SK-N-SH (cell line): ENCODE results near the gene HIPK3. TPM values are rescaled to one million over a fixed set of nuclear protein-coding genes. Genes with fewer than 3 reads are reported as not detected.

Experiments used
- CTCF ChIA-PET: fragments of 300-600, 350-600 bp; formaldehyde crosslinking; extraction: SDS; loops from one replicate; lab custom pipeline; 2021; lab: Yijun Ruan, JAX
- POLR2A ChIA-PET: fragments of 350-600 bp; sonication (Branson Sonifier 250); formaldehyde crosslinking; extraction: SDS; loops from one replicate; lab custom pipeline; 2020; ENCODE audit warnings: antibody characterized with exemption, inconsistent platforms; lab: Yijun Ruan, JAX
- DNase-seq: peaks from one replicate; pipeline ENCODE4 v3.0.0; 2012
- H2AFZ ChIP-seq: fragments of 200-600 bp; sonication (generic); 2 replicates; pipeline ENCODE4 v1.8.1; 2016; ENCODE audit warnings: antibody characterized with exemption, mild to moderate bottlenecking, low read depth
- H3F3A ChIP-seq: fragments of 200-600 bp; sonication (generic); replicated peaks from 2 replicates; pipeline ENCODE3; 2016; ENCODE audit warnings: antibody characterized with exemption, mild to moderate bottlenecking; ENCODE audit not compliant: insufficient read depth
- H3K27ac ChIP-seq, 2 experiments: fragments of 200-500 bp in 1 of 2; fragments of 200-600 bp in 1 of 2; sonication (Bioruptor generic) in 1 of 2; sonication (generic), shearing (Covaris generic) in 1 of 2; 2 replicates each; pipeline versions ENCODE4 v1.5.1 to v1.6.1; 2014 to 2016; ENCODE audit warnings: low read depth in 2 of 2, inconsistent platforms in 1 of 2, low read length in 1 of 2, mild to moderate bottlenecking in 1 of 2, mixed read lengths in 1 of 2
- H3K27me3 ChIP-seq: fragments of 200-600 bp; sonication (generic), shearing (Covaris generic); 2 replicates; pipeline ENCODE4 v1.6.1; 2016; ENCODE audit warnings: mixed run types; ENCODE audit not compliant: insufficient read depth
- H3K36me3 ChIP-seq, 2 experiments: fragments of 200-500 bp in 1 of 2; fragments of 200-600 bp in 1 of 2; sonication (Bioruptor generic) in 1 of 2; sonication (generic) in 1 of 2; replicated peaks in 1 of 2; 2 replicates each; pipeline versions ENCODE3 to v1.5.1; 2014 to 2016; ENCODE audit warnings: low read length in 1 of 2, mild to moderate bottlenecking in 1 of 2; ENCODE audit not compliant: insufficient read depth in 2 of 2, control insufficient read depth in 1 of 2
- H3K4me1 ChIP-seq, 2 experiments: fragments of 200-500 bp in 1 of 2; fragments of 200-600 bp in 1 of 2; sonication (Bioruptor generic) in 1 of 2; sonication (generic), shearing (Covaris generic) in 1 of 2; 2 replicates each; pipeline versions ENCODE4 v1.5.1 to v1.6.1; 2014 to 2016; ENCODE audit warnings: low read depth in 1 of 2, low read length in 1 of 2, mixed run types in 1 of 2; ENCODE audit not compliant: insufficient read depth in 2 of 2, control insufficient read depth in 1 of 2
- H3K4me2 ChIP-seq: fragments of 200-600 bp; sonication (generic), shearing (Covaris generic); 2 replicates; pipeline ENCODE4 v1.6.1; 2017; ENCODE audit warnings: mixed run types
- H3K4me3 ChIP-seq, 2 experiments: fragments of 200-500 bp in 1 of 2; fragments of 200-600 bp in 1 of 2; sonication (Bioruptor generic) in 1 of 2; sonication (generic), shearing (Covaris generic) in 1 of 2; 2 replicates each; pipeline versions ENCODE4 v1.5.1 to v1.8.1; 2014 to 2016; ENCODE audit warnings: low read depth in 2 of 2, inconsistent platforms in 1 of 2, low read length in 1 of 2, mild to moderate bottlenecking in 1 of 2, mixed read lengths in 1 of 2, moderate library complexity in 1 of 2
- H3K79me2 ChIP-seq: fragments of 200-600 bp; sonication (generic); 2 replicates; pipeline ENCODE4 v1.8.1; 2017; ENCODE audit warnings: mild to moderate bottlenecking; ENCODE audit not compliant: insufficient read depth
- H3K9ac ChIP-seq: fragments of 200-600 bp; sonication (generic); 2 replicates; pipeline ENCODE4 v1.6.1; 2017; ENCODE audit warnings: mixed run types
- H3K9me2 ChIP-seq: fragments of 200-600 bp; sonication (generic); 2 replicates; pipeline ENCODE4 v1.6.1; 2017; ENCODE audit warnings: mixed run types
- H3K9me3 ChIP-seq: fragments of 200-600 bp; sonication (generic); 2 replicates; pipeline ENCODE4 v1.6.1; 2017; ENCODE audit warnings: mixed run types, mild to moderate bottlenecking, moderate library complexity
- H4K20me1 ChIP-seq: fragments of 200-600 bp; sonication (generic); 2 replicates; pipeline ENCODE4 v1.6.1; 2017; ENCODE audit warnings: mild to moderate bottlenecking, mixed run types; ENCODE audit not compliant: insufficient read depth
- CTCF ChIP-seq: fragments of 200-600 bp; sonication (generic); IDR thresholded peaks from 2 replicates; pipeline ENCODE4 v1.6.1; 2017; ENCODE audit warnings: antibody characterized with exemption, mild to moderate bottlenecking, moderate library complexity
- ELF1 ChIP-seq: IDR thresholded peaks from 2 replicates; pipeline ENCODE4 v1.4.0; 2012
- EZH2phosphoT487 ChIP-seq: fragments of 200-600 bp; sonication (generic); IDR thresholded peaks from 2 replicates; pipeline ENCODE4 v1.6.1; 2017; ENCODE audit warnings: low read depth, mixed run types, mild to moderate bottlenecking, antibody characterized with exemption, moderate library complexity, borderline replicate concordance
- FOXJ3 ChIP-seq: sonication (generic); formaldehyde crosslinking; IDR thresholded peaks from 2 replicates; pipeline ENCODE4 v1.5.1; 2020; ENCODE audit warnings: mild to moderate bottlenecking, missing genetic modification reagents
- FOXM1 ChIP-seq: IDR thresholded peaks from 2 replicates; pipeline ENCODE4 v1.4.0; 2012; ENCODE audit warnings: low read depth, mild to moderate bottlenecking
- JUND ChIP-seq: IDR thresholded peaks from 2 replicates; pipeline ENCODE4 v1.4.0; 2012
- MEF2A ChIP-seq: IDR thresholded peaks from 2 replicates; pipeline ENCODE4 v1.4.0; 2012; ENCODE audit warnings: low read depth, borderline replicate concordance
- PBX3 ChIP-seq: IDR thresholded peaks from 2 replicates; pipeline ENCODE4; 2012
- POLR2AphosphoS5 ChIP-seq: IDR thresholded peaks from 2 replicates; pipeline ENCODE4 v1.6.1; 2012; ENCODE audit warnings: low read depth, low read length
- RCOR1 ChIP-seq: fragments of 150-350 bp; IDR thresholded peaks from 2 replicates; pipeline ENCODE4 v1.6.1; 2017; ENCODE audit warnings: antibody characterized with exemption, low read length
- TCF12 ChIP-seq: IDR thresholded peaks from 2 replicates; pipeline ENCODE4 v1.4.0; 2012
- TEAD4 ChIP-seq: IDR thresholded peaks from 2 replicates; pipeline ENCODE4 v1.4.0; 2012; ENCODE audit warnings: mild to moderate bottlenecking, borderline replicate concordance; ENCODE audit not compliant: insufficient read depth
- USF2 ChIP-seq: fragments of 150-350 bp; IDR thresholded peaks from 2 replicates; pipeline ENCODE4 v1.6.1; 2017; ENCODE audit warnings: antibody characterized with exemption, low read length, low read depth, borderline replicate concordance
- WGBS: methylation state at CpG from one replicate; pipeline ENCODE4 v1.1.6; 2017; ENCODE audit warnings: low lambda C conversion rate; 5-methylcytosine and 5-hydroxymethylcytosine counted together
- polyA plus RNA-seq, 3 experiments: library from polyadenylated mRNA; depleted of rRNA; stranded (reverse); fragments of >200 nt; gene quantifications; 2 replicates each; pipeline ENCODE4 v1.2.3, GENCODE V29; 2012

HIPK3 gene
- polyA plus RNA-seq, 1 of the 3 experiments (the other 2 are of a cell fraction): 5.2 TPM

- no peak for TF ChIP-seq ELF1
- TF ChIP-seq JUND: peak; percentile 53
- TF ChIP-seq TCF12: peak; percentile 88
- TF ChIP-seq, all 33 proteins: peak for 11
Observed at GRCh38 chr11:33307984-33308383, 50.8 kb downstream of the HIPK3 start (continued).

GRCh38 chr11:33309118-33309517 lies 51.9 kb downstream of the HIPK3 start:
- Histone ChIP-seq H3K79me2 (peaks cover 98% of the 10 kb centered on the region), H3K4me3 (no peak overlapping the region), H3K27me3 (no peaks in the 10 kb centered on the region), H3K4me1 (peaks cover 7 to 29% of the 10 kb centered on the region in 2 experiments; a peak in 2 of 4 replicates), H4K20me1 (peaks cover 83% of the 10 kb centered on the region), H3K9me2 (no peaks in the 10 kb centered on the region), H3K9me3 (no peaks in the 10 kb centered on the region; the same call in 1 of the 2 replicates), H3K36me3 (no peaks in the 10 kb centered on the region)
- no peak for DNase-seq
- POLR2A ChIA-PET: no interaction called here
- CTCF ChIA-PET: interaction anchor here (0.9 kb wide), 1 partner anchor 379 kb away, joined by 3 read pairs; no protein-coding TSS in a partner anchor
- TF ChIP-seq JUND (no peak), CTCF (no peak), USF2 (no peak), MEF2A (no peak), TEAD4 (no peak), POLR2AphosphoS5 (no peak), RCOR1 (no peak), PBX3 (no peak), FOXJ3 (CRISPR knock-in tag) (no peak), EZH2phosphoT487 (no peak), FOXM1 (no peak)
- TF ChIP-seq, all 33 proteins: peak for 0
- Histone ChIP-seq H2AFZ (no peak overlapping the region), H3F3A (peaks cover 27% of the 10 kb centered on the region), H3K9ac (no peak overlapping the region), H3K27ac (no peak overlapping the region), H3K4me2 (no peak overlapping the region)
- WGBS: 95% methylated on average over 1 of the region's 1 CpG
